HepG2 (cell line): ENCODE data around the gene EMILIN1. TPM values are rescaled to one million over a fixed set of nuclear protein-coding genes. Genes with fewer than 3 reads are reported as not detected.
A peak's percentile ranks its signal among the peaks of the same experiment; 100 is the strongest.

ENCODE experiments used
- CTCF ChIP-seq: sonication (generic); formaldehyde crosslinking; IDR thresholded peaks from 2 replicates; pipeline ENCODE4 v1.5.0; 2020; ENCODE audit warnings: mild to moderate bottlenecking, missing genetic modification reagents, moderate library complexity
- HCFC1 ChIP-seq: fragments of 150-350 bp; IDR thresholded peaks from 2 replicates; pipeline ENCODE4 v1.6.1; 2014; ENCODE audit warnings: low read depth, low read length
- HDAC1 ChIP-seq: sonication (generic); formaldehyde crosslinking; IDR thresholded peaks from 2 replicates; pipeline ENCODE4 v1.5.1; 2020; ENCODE audit warnings: mild to moderate bottlenecking, missing genetic modification reagents
- MYC ChIP-seq: sonication (generic); formaldehyde crosslinking; IDR thresholded peaks from 2 replicates; pipeline ENCODE4 v1.9.0; 2021; ENCODE audit warnings: missing genetic modification reagents, borderline replicate concordance
- PATZ1 ChIP-seq: sonication (generic); formaldehyde crosslinking; IDR thresholded peaks from 2 replicates; pipeline ENCODE4 v1.4.0; 2020; ENCODE audit warnings: missing genetic modification reagents
- PHF8 ChIP-seq: sonication (generic); formaldehyde crosslinking; IDR thresholded peaks from 2 replicates; pipeline ENCODE4 v1.5.0; 2020; ENCODE audit warnings: missing genetic modification reagents
- PITX1 ChIP-seq: sonication (generic); formaldehyde crosslinking; IDR thresholded peaks from 2 replicates; pipeline ENCODE4 v1.5.1; 2020; ENCODE audit warnings: mild to moderate bottlenecking, missing genetic modification reagents
- SMARCE1 ChIP-seq: fragments of 450-650 bp; IDR thresholded peaks from 2 replicates; pipeline ENCODE4 v1.6.1; 2017; ENCODE audit warnings: borderline replicate concordance
- TRIM24 ChIP-seq: sonication (generic); formaldehyde crosslinking; IDR thresholded peaks from 2 replicates; pipeline ENCODE4 v1.8.0; 2022; ENCODE audit warnings: mild to moderate bottlenecking, missing genetic modification reagents
- YEATS4 ChIP-seq: sonication (generic); formaldehyde crosslinking; IDR thresholded peaks from 2 replicates; pipeline ENCODE4 v1.4.0; 2020; ENCODE audit warnings: missing genetic modification reagents, borderline replicate concordance
- ZBTB10 ChIP-seq: sonication (generic); formaldehyde crosslinking; IDR thresholded peaks from 2 replicates; pipeline ENCODE4 v1.4.0; 2020; ENCODE audit warnings: missing genetic modification reagents, borderline replicate concordance
- ZNF235 ChIP-seq: sonication (generic); formaldehyde crosslinking; IDR thresholded peaks from 2 replicates; pipeline ENCODE4 v1.8.1; 2023; ENCODE audit warnings: mild to moderate bottlenecking, missing genetic modification reagents, borderline replicate concordance
- ZNF275 ChIP-seq: sonication (generic); formaldehyde crosslinking; IDR thresholded peaks from 2 replicates; pipeline ENCODE4 v1.8.0; 2022; ENCODE audit warnings: missing genetic modification reagents, mild to moderate bottlenecking, inconsistent platforms, borderline replicate concordance
- ZNF503 ChIP-seq: sonication (generic); formaldehyde crosslinking; IDR thresholded peaks from 2 replicates; pipeline ENCODE4 v1.4.0; 2020; ENCODE audit warnings: missing genetic modification reagents
- ZNF543 ChIP-seq: sonication (generic); formaldehyde crosslinking; IDR thresholded peaks from 2 replicates; pipeline ENCODE4 v1.4.0; 2020; ENCODE audit warnings: mild to moderate bottlenecking, missing genetic modification reagents
- ZNF780A ChIP-seq: sonication (generic); formaldehyde crosslinking; IDR thresholded peaks from 2 replicates; pipeline ENCODE4 v1.8.0; 2022; ENCODE audit warnings: mild to moderate bottlenecking, missing genetic modification reagents, moderate library complexity
- ZZZ3 ChIP-seq: sonication (generic); formaldehyde crosslinking; IDR thresholded peaks from 2 replicates; pipeline ENCODE4 v1.4.0; 2020; ENCODE audit warnings: missing genetic modification reagents, mild to moderate bottlenecking, borderline replicate concordance
- polyA plus RNA-seq, 8 experiments: library from polyadenylated mRNA; depleted of rRNA in 3 of 8; stranded (reverse) in 7 of 8; unstranded in 1 of 8; fragments of >200 nt; fragmentation: Illumina TruSeq in 4 of 8; extraction: Trizol in 4 of 8; gene quantifications; 2 replicates each; pipeline versions ENCODE4 v1.2.1 to v1.2.3, GENCODE V29; 2011 to 2016; ENCODE audit warnings: low read depth in 4 of 8, missing spikeins in 1 of 8, mixed read lengths in 1 of 8; ENCODE audit not compliant: insufficient read depth in 1 of 8
- total RNA-seq, 5 experiments: library from RNA; depleted of rRNA; stranded (reverse); fragments of >200 nt; fragmentation: Illumina TruSeq; extraction: Trizol; gene quantifications; 2 replicates each; pipeline ENCODE4 v1.2.3, GENCODE V29; 2016; ENCODE audit warnings: low read depth in 1 of 5

The EMILIN1 gene
- total and polyA plus RNA-seq, 2 of the 13 experiments (the other 11 are each of a cell fraction or from before 2014, with no cell fraction given): 8.1 to 9.7 TPM

GRCh38 chr2:27123302-27124150 lies 45.1 kb downstream of the EMILIN1 start, which contains the start of gene ABHD1 (continued):
- TF ChIP-seq ZNF543 (CRISPR knock-in tag) (peak; percentile 81; the same call in 1 of the 2 replicates), ZBTB10 (CRISPR knock-in tag) (peak; percentile 71; the same call in 1 of the 2 replicates), CTCF (CRISPR knock-in tag) (peak; percentile 73), ZNF780A (CRISPR knock-in tag) (no peak), HDAC1 (peak; percentile 87), YEATS4 (CRISPR knock-in tag) (peak; percentile 54; the same call in 1 of the 2 replicates), ZNF235 (no peak; the same call in 1 of the 2 replicates), ZNF503 (CRISPR knock-in tag) (peak; percentile 61; the same call in 1 of the 2 replicates), PHF8 (peak; percentile 71), HCFC1 (peak; percentile 16; the same call in 1 of the 2 replicates), TRIM24 (CRISPR knock-in tag) (0 out of 2 replicates have a peak, but pooled peaks have one; percentile 48), PATZ1 (CRISPR knock-in tag) (peak; percentile 23; the same call in 1 of the 2 replicates), ZZZ3 (CRISPR knock-in tag) (peak; percentile 62; the same call in 1 of the 2 replicates), PITX1 (CRISPR knock-in tag) (0 out of 2 replicates have a peak, but pooled peaks have one; percentile 64), MYC (peak; percentile 59), SMARCE1 (no peak), ZNF275 (CRISPR knock-in tag) (0 out of 2 replicates have a peak, but pooled peaks have one; percentile 37)
